CD4-positive, alpha-beta T cell treated with Interleukin-6 at 100 ng/mL for 8 hours (primary cell): Measurements from ENCODE around the gene CSF2RB.

ENCODE experiments used
- DNase-seq: peaks from one replicate; pipeline ENCODE4 v3.0.0-alpha.2; 2020; ENCODE audit warnings: mixed read lengths, low spot score

Gene CSF2RB

GRCh38 chr22:36936362-36937116 is 23.1 kb downstream of the CSF2RB start:
- no peak for DNase-seq

DNA sequence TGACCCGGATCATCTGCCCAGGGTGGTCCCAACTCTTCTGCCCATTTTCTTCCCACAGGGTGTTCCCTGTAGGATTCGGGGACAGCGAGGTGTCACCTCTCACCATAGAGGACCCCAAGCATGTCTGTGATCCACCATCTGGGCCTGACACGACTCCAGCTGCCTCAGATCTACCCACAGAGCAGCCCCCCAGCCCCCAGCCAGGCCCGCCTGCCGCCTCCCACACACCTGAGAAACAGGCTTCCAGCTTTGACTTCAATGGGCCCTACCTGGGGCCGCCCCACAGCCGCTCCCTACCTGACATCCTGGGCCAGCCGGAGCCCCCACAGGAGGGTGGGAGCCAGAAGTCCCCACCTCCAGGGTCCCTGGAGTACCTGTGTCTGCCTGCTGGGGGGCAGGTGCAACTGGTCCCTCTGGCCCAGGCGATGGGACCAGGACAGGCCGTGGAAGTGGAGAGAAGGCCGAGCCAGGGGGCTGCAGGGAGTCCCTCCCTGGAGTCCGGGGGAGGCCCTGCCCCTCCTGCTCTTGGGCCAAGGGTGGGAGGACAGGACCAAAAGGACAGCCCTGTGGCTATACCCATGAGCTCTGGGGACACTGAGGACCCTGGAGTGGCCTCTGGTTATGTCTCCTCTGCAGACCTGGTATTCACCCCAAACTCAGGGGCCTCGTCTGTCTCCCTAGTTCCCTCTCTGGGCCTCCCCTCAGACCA is 24.0 kb downstream of the CSF2RB start:
- no peak for DNase-seq

DNA sequence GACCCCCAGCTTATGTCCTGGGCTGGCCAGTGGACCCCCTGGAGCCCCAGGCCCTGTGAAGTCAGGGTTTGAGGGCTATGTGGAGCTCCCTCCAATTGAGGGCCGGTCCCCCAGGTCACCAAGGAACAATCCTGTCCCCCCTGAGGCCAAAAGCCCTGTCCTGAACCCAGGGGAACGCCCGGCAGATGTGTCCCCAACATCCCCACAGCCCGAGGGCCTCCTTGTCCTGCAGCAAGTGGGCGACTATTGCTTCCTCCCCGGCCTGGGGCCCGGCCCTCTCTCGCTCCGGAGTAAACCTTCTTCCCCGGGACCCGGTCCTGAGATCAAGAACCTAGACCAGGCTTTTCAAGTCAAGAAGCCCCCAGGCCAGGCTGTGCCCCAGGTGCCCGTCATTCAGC is 24.6 kb downstream of the CSF2RB start:
- DNase-seq, result no peak

- no peak for DNase-seq
Measured at GRCh38 chr22:36938886-36939285, 25.5 kb downstream of the CSF2RB start.

- no peak for DNase-seq
Measured at GRCh38 chr22:36940676-36941075, 27.2 kb downstream of the CSF2RB start.

GRCh38 chr22:36942556-36942955 is 29.1 kb downstream of the CSF2RB start:
- no peak for DNase-seq

DNA sequence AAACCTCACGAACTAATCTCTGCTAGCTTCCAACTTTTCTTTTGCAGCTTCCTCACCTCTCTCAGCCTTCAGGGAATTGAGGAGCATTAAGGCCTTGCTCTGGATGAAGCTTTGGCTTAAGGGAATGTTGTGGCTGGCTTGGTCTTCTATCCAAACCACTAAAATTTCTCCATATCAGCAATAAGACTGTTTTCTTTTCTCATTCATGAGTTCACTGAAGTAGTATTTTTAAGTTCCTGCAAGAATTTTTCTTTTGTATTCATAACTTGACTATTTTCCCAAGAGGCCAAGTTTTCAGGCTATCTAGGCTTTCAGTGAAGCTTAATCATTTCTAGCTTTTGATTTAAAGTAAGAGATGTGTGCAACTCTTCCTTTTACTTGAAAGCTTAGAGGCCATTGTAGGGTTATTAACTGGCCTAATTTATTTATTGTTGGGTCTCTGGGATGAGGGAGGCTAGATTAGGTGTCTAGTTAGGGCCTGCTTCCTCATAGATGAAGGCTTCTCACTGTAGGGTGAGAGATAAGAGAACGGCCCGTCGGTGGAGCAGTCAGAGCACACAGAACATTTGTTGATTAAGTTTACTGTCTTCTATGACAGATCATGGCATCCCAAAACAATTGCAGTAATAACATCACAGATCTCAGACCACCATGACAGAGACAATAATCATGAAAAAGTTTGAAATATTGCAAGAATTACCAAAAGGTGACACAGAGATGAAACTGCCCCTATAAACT is 33.2 kb downstream of the CSF2RB start:
- no peak for DNase-seq

DNA sequence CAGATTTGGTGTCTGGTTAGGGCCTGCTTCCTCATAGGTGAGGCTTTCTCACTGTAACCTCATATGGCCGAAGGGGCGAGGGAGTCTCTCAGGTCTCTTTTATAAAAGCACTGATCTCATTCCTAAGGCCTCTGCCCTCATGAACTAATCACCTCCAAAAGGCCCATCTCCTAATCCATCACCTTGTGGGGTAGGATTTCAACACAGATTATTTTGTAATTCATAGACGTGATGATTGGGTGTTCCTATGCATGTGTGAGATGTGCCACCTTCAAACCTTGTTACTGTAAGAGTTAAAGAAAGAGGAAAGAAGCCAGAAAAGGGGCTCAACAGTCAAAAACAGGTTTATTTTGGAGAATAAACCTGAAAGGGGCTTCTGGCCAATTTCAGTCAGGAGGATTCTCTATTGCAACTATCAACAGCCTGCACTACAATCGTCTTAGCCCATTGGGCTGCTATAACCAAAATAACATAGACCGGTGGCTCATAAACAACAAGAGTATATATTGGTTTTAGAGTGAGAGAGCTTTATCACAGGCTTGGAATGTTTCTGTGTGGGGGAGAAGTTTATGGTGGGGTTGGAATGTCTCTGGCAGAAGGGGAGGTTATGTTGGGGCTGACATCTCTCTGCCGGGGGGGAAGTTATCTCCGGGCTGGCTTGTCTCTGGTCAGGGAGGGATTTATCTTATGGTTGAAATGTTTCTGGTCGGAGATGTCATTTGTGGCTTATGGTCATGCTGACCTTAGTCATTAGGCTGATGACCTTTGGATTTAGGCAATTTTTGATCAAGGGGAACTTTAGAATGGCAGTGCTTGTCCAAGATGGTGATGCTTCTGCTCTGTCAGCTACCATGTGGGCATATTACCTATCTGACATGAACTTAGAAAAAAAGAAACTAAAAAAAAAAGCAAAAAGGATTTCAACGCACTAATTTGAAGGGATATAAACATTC is 35.1 kb downstream of the CSF2RB start:
- DNase-seq, result no peak

DNA sequence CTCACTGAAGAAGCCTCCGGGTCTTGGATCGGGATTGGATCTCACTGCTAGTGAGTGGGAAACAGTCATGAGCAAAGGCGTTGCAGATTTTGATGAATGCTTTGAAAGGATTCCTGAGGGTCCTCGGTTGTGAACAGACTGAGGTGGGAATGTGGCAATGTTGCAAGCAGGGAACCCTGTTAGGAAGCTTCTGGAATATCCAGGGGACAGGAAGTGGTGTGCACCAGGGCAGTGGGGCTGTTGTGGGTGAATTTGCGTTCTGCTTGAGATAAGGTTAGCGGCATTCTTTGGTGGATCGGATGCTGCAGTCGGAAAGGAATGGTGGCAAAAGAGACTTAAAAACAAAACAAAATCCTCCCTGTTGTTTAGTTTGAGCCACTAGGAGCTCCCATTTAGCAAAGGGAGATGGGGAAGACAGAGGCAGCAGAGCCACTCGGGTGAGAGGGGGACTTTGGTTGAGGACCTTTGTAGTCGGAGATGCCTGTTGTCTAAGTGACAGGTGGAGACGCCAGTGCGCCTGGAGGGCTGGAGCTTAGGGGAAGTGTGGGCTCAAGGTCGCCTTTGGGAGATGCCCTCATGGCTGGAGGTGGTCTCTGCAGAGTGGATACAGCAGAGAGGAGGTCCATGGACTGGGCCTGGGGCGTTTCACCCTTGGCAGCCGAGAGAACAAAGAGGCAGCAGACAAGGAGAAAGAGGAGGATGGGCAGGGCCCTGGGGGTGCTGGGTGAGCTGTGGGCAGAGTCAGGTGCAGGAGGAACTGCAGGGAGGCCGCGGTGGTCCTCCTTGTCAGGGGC is 37.6 kb downstream of the CSF2RB start:
- DNase-seq, result no peak

GRCh38 chr22:36951746-36952145 is 38.3 kb downstream of the CSF2RB start:
- DNase-seq, result no peak

- DNase-seq, result no peak
Measured at GRCh38 chr22:36953239-36954080, 40.0 kb downstream of the CSF2RB start.

GRCh38 chr22:36954251-36955014 is 41.0 kb downstream of the CSF2RB start:
- no peak for DNase-seq

- no peak for DNase-seq
Measured at GRCh38 chr22:36955691-36956090, 42.3 kb downstream of the CSF2RB start.

DNA sequence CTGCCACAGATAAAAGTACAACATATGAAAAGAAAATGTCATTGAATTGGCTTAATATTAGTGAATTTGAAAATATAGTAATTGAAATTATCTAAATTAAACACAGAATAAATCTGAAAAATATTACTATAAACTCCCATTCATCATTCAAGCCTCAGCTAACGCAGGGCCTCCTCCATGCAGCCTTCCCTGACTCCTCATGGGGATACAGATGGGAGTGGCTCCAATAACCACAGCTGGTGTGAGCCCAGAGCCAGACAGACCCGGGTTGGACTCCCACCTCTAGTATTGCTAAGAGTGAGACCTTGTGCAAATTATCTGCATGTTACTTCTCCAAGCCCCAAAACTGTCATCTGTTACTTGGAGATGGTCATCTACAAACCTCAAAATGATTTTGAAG is 44.9 kb downstream of the CSF2RB start:
- no peak for DNase-seq

DNA sequence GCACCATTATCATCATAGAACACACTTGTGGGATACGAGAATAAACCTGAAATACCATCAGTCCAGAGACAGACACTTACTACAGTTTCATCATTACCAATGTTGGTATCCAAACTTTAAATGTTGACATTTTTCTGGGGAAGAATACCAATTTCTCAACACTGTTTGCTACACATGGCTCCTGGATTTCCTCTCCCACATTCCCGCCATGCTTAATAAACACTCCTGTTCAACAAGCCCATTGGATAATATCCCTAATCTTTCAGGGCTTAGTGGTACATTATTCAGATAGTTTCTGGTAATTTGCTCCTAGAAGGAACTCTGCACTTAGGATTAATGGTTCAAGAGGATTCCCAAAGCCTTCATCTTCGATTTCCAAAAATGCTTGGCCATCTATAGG is 48.2 kb downstream of the CSF2RB start:
- no peak for DNase-seq

DNA sequence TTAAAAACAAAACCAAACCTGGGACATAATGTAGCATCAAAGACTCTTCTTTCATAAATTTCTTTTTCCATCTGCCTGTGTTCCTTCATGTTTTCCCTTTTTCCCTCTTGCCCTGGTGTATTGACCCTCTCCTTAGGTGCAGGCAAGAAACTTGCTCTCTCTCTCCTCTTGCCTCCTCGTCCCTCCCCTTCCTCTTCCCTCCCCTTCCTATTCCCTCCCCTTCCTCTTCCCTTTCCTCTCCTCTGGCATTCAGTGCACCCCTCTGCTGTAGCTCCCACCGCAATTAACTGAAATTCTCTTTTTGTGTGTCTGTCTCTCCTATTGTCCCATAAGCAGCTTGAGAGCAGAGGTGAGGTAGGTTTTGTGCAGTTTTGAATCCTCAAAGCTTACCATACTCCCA is 49.9 kb downstream of the CSF2RB start:
- no peak for DNase-seq

DNA sequence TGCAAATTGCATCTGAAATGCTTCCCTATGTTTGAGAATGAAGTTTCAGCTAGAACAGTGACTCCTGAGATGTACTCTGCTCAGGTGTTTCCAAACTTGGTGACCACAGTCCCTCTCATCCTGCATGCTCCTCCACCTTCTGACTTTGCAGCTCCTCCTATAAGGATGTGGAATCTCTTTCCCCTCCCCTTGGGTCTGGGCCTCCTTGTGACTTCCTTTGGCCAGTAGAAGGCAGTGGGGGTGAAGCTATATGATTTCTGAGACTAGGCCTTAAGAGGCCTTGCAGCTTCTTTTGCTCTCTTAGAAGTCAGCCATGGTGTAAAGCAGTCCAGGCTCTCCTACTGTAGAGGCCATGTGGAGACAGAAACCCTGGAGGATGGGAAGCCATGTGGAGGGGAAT is 50.7 kb downstream of the CSF2RB start:
- DNase-seq, result no peak

DNA sequence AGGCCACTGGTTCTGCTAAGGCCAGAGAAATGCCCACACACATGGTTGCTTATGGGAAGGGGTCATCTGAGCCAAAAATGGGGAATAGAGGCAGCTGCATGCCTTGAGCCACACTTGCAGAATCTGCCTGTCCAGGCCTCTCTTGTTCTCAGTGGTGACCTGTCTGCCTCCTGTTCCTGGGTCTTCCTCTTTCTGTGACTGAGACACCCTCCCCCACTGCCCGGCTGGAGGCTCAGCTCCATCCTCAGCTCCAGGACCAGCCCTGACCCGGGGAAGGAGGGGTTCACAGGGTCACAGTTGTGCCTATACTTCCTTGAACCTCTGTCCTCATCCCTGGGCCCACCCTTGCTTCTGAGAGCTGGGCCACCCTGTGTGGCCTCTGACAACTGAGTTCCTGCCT is 52.3 kb downstream of the CSF2RB start:
- no peak for DNase-seq

GRCh38 chr22:36966851-36967540 is 53.6 kb downstream of the CSF2RB start:
- no peak for DNase-seq
